Measurements from ENCODE around the gene DNAH14. TPM values are rescaled to one million over a fixed set of nuclear protein-coding genes. Genes with fewer than 3 reads are reported as not detected.

DNAH14 gene
- total and polyA plus RNA-seq, 2 donors (not counting 1 experiment from before 2014, with no cell fraction given) = not detected

DNA sequence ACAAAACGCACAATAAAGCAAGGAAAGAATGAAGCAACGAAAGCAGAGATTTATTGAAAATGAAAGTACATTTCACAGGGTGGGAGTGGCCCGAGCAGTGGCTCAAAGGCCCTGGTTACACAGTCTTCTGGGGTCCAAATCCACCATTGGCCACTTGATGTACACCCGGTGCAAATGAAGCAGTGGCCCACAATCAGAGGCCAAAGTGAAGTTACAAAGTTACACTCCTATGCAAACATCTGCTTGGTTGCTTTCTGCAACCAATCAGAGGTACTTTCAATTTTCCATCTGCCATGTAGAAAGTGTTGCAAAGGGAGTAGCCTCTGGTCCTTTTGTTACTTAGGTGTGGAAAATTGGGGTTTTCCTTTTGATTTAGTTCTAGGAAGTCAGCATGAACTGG, 10.0 kb upstream of the DNAH14 start:
- intact Hi-C loops (cut with micrococcal nuclease) = no loop called here
- H3K27me3 ChIP-seq (replicated peaks in 1 of 4; ENCODE audit: control extremely low read depth in 1 of 4, control insufficient read depth in 3 of 4, insufficient read depth in 4 of 4, low read length in 3 of 4) = no peaks in the 10 kb centered on the region

DNA sequence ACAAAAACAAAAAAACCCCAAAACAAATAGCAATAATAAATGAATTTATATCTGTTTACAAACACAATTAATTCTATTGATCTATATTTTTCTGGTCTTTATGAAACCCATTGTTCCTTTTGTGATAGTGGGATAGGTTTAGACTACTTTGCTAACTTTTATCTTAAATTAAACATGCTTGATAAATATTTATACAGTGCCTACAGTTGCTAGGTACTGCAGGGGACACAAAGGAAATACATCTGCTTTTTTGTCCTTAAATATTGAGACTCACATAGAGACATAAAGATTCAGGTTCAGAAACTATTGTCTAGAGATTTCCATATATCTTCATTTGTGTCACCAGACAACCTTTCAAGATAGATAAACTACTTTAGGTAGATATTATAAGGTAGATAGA, 8.5 kb upstream of the DNAH14 start:
- no peak overlapping the region for H2AFZ ChIP-seq (ENCODE audit: insufficient read depth, low read depth, low read length, poor library complexity, severe bottlenecking)
- no peak for ATAC-seq (ENCODE audit: low read depth)
- H4K20me1 ChIP-seq (ENCODE audit: control insufficient read depth, insufficient read depth, low read length, poor library complexity, severe bottlenecking) = no peaks in the 10 kb centered on the region
- ChIA-PET POLR2A (no interaction called here), CTCF (no interaction called here)
- Mint-ChIP-seq H3K4me1 (no peaks in the 10 kb centered on the region), H3K9me3 (ENCODE audit: insufficient read depth) (peaks cover 2% of the 10 kb centered on the region), H3K27me3 (peaks cover 16% of the 10 kb centered on the region), H3K27ac (no peak overlapping the region), H3K4me3 (no peak overlapping the region)
- H3K4me3 ChIP-seq (ENCODE audit: control extremely low read depth in 1 of 5, extremely low read depth in 1 of 5, insufficient read depth in 1 of 5, low read depth in 2 of 5, low read length in 4 of 5) = no peak overlapping the region
- H3K4me1 ChIP-seq (ENCODE audit: control insufficient read depth in 2 of 2, insufficient read depth in 2 of 2, low read length in 2 of 2) = no peaks in the 10 kb centered on the region
- no peaks in the 10 kb centered on the region for H3K79me2 ChIP-seq (ENCODE audit: control insufficient read depth, insufficient read depth, low read length)
- no peak overlapping the region for H3K27ac ChIP-seq (ENCODE audit: low read length in 2 of 2)
- H3K27me3 ChIP-seq (replicated peaks in 1 of 4; ENCODE audit: control extremely low read depth in 1 of 4, control insufficient read depth in 3 of 4, insufficient read depth in 4 of 4, low read length in 3 of 4) = no peaks in the 10 kb centered on the region
- H3K4me2 ChIP-seq (replicated peaks; ENCODE audit: low read depth, low read length, poor library complexity, severe bottlenecking) = no peak overlapping the region
- H3K36me3 ChIP-seq (replicated peaks in 1 of 2; ENCODE audit: control extremely low read depth in 1 of 2, control insufficient read depth in 1 of 2, extremely low read depth in 1 of 2, insufficient read depth in 2 of 2, low read length in 1 of 2) = no peaks in the 10 kb centered on the region
- intact Hi-C loops (cut with micrococcal nuclease) = loop anchor here (5.0 kb wide), 2 partner anchors 279 to 409 kb away; no protein-coding TSS in a partner anchor
- no peaks in the 10 kb centered on the region for H3K9me3 ChIP-seq (ENCODE audit: control extremely low read depth in 1 of 3, control insufficient read depth in 2 of 3, insufficient read depth in 1 of 3, low read length in 2 of 3)
- H3K9ac ChIP-seq (ENCODE audit: low read length) = no peak overlapping the region
- DNase-seq = no peak
- no peak for TF ChIP-seq EZH2 (IDR thresholded peaks at IDR 0.05; ENCODE audit: borderline replicate concordance, insufficient read depth, low read depth, low read length, poor library complexity, severe bottlenecking)
- TF ChIP-seq, protein P1, sequence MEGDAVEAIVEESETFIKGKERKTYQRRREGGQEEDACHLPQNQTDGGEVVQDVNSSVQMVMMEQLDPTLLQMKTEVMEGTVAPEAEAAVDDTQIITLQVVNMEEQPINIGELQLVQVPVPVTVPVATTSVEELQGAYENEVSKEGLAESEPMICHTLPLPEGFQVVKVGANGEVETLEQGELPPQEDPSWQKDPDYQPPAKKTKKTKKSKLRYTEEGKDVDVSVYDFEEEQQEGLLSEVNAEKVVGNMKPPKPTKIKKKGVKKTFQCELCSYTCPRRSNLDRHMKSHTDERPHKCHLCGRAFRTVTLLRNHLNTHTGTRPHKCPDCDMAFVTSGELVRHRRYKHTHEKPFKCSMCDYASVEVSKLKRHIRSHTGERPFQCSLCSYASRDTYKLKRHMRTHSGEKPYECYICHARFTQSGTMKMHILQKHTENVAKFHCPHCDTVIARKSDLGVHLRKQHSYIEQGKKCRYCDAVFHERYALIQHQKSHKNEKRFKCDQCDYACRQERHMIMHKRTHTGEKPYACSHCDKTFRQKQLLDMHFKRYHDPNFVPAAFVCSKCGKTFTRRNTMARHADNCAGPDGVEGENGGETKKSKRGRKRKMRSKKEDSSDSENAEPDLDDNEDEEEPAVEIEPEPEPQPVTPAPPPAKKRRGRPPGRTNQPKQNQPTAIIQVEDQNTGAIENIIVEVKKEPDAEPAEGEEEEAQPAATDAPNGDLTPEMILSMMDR (IDR thresholded peaks at IDR 0.05) = no peak

More for the DNA sequence above, 10.0 kb upstream of the DNAH14 start:
- H3K4me1 Mint-ChIP-seq = no peaks in the 10 kb centered on the region
- H3K27ac Mint-ChIP-seq = no peak overlapping the region
- H3K9me3 Mint-ChIP-seq (ENCODE audit: insufficient read depth) = peaks cover 2% of the 10 kb centered on the region
- Histone ChIP-seq H2AFZ (ENCODE audit: insufficient read depth, low read depth, low read length, poor library complexity, severe bottlenecking) (no peak overlapping the region), H4K20me1 (ENCODE audit: control insufficient read depth, insufficient read depth, low read length, poor library complexity, severe bottlenecking) (no peaks in the 10 kb centered on the region), H3K27ac (ENCODE audit: low read length in 2 of 2) (no peak overlapping the region), H3K9ac (ENCODE audit: low read length) (no peak overlapping the region), H3K4me2 (replicated peaks; ENCODE audit: low read depth, low read length, poor library complexity, severe bottlenecking) (no peak overlapping the region), H3K9me3 (ENCODE audit: control extremely low read depth in 1 of 3, control insufficient read depth in 2 of 3, insufficient read depth in 1 of 3, low read length in 2 of 3) (peaks cover 0 to 3% (median under 1%) of the 10 kb centered on the region in 3 donors), H3K79me2 (ENCODE audit: control insufficient read depth, insufficient read depth, low read length) (no peaks in the 10 kb centered on the region), H3K4me1 (ENCODE audit: control insufficient read depth in 2 of 2, insufficient read depth in 2 of 2, low read length in 2 of 2) (no peaks in the 10 kb centered on the region), H3K4me3 (ENCODE audit: control extremely low read depth in 1 of 5, extremely low read depth in 1 of 5, insufficient read depth in 1 of 5, low read depth in 2 of 5, low read length in 4 of 5) (no peak overlapping the region), H3K36me3 (replicated peaks in 1 of 2; ENCODE audit: control extremely low read depth in 1 of 2, control insufficient read depth in 1 of 2, extremely low read depth in 1 of 2, insufficient read depth in 2 of 2, low read length in 1 of 2) (no peaks in the 10 kb centered on the region)
- DNase-seq (no peak), ATAC-seq (ENCODE audit: low read depth) (no peak)
- ChIA-PET CTCF (no interaction called here), POLR2A (no interaction called here)
- H3K4me3 Mint-ChIP-seq = no peak overlapping the region
- TF ChIP-seq EZH2 (IDR thresholded peaks at IDR 0.05; ENCODE audit: borderline replicate concordance, insufficient read depth, low read depth, low read length, poor library complexity, severe bottlenecking) = no peak
- whole genome bisulfite sequencing (ENCODE audit: insufficient coverage) = 90% methylated on average over 4 of the region's 4 CpGs
- peaks cover 16% of the 10 kb centered on the region for H3K27me3 Mint-ChIP-seq

All from B cell (primary cell).